ENCODE results near the gene TRPM5. TPM values are rescaled to one million over a fixed set of nuclear protein-coding genes. Genes with fewer than 3 reads are reported as not detected.

The TRPM5 gene
- total RNA-seq, 1 experiment from 2014 or later: 0.07 TPM

- peak; percentile 94 for TF ChIP-seq CREM (CRISPR knock-in tag; IDR thresholded peaks at IDR 0.05)
- no peak for TF ChIP-seq ZNF317 (CRISPR knock-in tag; IDR thresholded peaks at IDR 0.05; ENCODE audit: borderline replicate concordance, low read depth)
- TF ChIP-seq MAX (CRISPR knock-in tag; IDR thresholded peaks at IDR 0.05): peak; percentile 71
- TF ChIP-seq PREB (CRISPR knock-in tag; IDR thresholded peaks at IDR 0.05; ENCODE audit: borderline replicate concordance): no peak
- TF ChIP-seq CDX4 (CRISPR knock-in tag; IDR thresholded peaks at IDR 0.05; ENCODE audit: borderline replicate concordance): no peak
- TF ChIP-seq ESRRA (CRISPR knock-in tag; IDR thresholded peaks at IDR 0.05; ENCODE audit: borderline replicate concordance): no peak
- TF ChIP-seq NR3C1 (CRISPR knock-in tag; conservative IDR thresholded peaks at IDR 0.05; ENCODE audit: low read depth): no peak
- TF ChIP-seq ATF1 (CRISPR knock-in tag; IDR thresholded peaks at IDR 0.05): peak; percentile 55
- peak; percentile 88; the same call in 1 of the 2 replicates for TF ChIP-seq ZNF138 (CRISPR knock-in tag; conservative IDR thresholded peaks at IDR 0.05)
- no peak; the same call in 1 of the 2 replicates for TF ChIP-seq IRF1 (CRISPR knock-in tag; IDR thresholded peaks at IDR 0.05)
- TF ChIP-seq ZNF281 (CRISPR knock-in tag; IDR thresholded peaks at IDR 0.05): peak; percentile 29; the same call in 1 of the 2 replicates
Measured at GRCh38 chr11:2400069-2400761, 44.1 kb downstream of the TRPM5 start, which contains the start of gene TSSC4 (continued).

GRCh38 chr11:2399488-2400068 is 44.7 kb downstream of the TRPM5 start:
- 0 out of 2 replicates have a peak, but pooled peaks have one; percentile 7 for TF ChIP-seq SMAD3 (CRISPR knock-in tag; IDR thresholded peaks at IDR 0.05; ENCODE audit: borderline replicate concordance)
- TF ChIP-seq ZNF121 (CRISPR knock-in tag; IDR thresholded peaks at IDR 0.05): no peak
- TF ChIP-seq ZNF423 (CRISPR knock-in tag; IDR thresholded peaks at IDR 0.05): no peak
- TF ChIP-seq NFATC4 (CRISPR knock-in tag; IDR thresholded peaks at IDR 0.05): 0 out of 2 replicates have a peak, but pooled peaks have one; percentile 6
- 0 out of 2 replicates have a peak, but pooled peaks have one; percentile 9 for TF ChIP-seq NFYB (CRISPR knock-in tag; conservative IDR thresholded peaks at IDR 0.05; ENCODE audit: low read depth)
- peak overlapping the region; percentile 83 for H3K4me3 Mint-ChIP-seq
- DNase-seq (ENCODE audit: low spot score): no peak
- POLR2A ChIA-PET: interaction anchor here (0.9 to 2.3 kb wide), 3 partner anchors 9 to 89 kb away, joined by 3 to 7 read pairs (median 6); no protein-coding TSS in a partner anchor
- H3K27me3 Mint-ChIP-seq (ENCODE audit: low read depth): no peaks in the 10 kb centered on the region
- peaks cover 5% of the 10 kb centered on the region; the same call in 1 of the 2 replicates for H3K4me1 Mint-ChIP-seq
- peaks cover 15% of the 10 kb centered on the region for H3K36me3 Mint-ChIP-seq
- H3K27ac Mint-ChIP-seq: no peak overlapping the region
- H3K9me3 Mint-ChIP-seq: no peaks in the 10 kb centered on the region
- ATAC-seq: no peak
- CTCF ChIA-PET: interaction anchor here (0.9 to 7.7 kb wide), 11 partner anchors 12 to 202 kb away, joined by 3 to 81 read pairs (median 7); partner anchors contain the start of gene CD81

All from WTC11 (cell line).